SK-N-SH treated with all-trans-retinoic acid at 6 μM for 48 hours (cell line): ENCODE measurements around the gene POU4F1.

Source experiments
- BACH2 ChIP-seq: fragments of 250-450 bp; sonication (Bioruptor Pico); IDR thresholded peaks from 2 replicates; pipeline ENCODE4 v1.9.0; 2021; ENCODE audit warnings: mild to moderate bottlenecking, borderline replicate concordance
- CSDC2 ChIP-seq: fragments of 250-450 bp; sonication (Bioruptor Pico); IDR thresholded peaks from 2 replicates; pipeline ENCODE4 v1.5.0; 2020; ENCODE audit warnings: mild to moderate bottlenecking, moderate library complexity
- GLIS3 ChIP-seq: fragments of 250-450 bp; sonication (Bioruptor Pico); IDR thresholded peaks from 2 replicates; pipeline ENCODE4 v1.5.0; 2020; ENCODE audit warnings: mild to moderate bottlenecking, moderate library complexity
- TCF4 ChIP-seq: fragments of 250-450 bp; sonication (Bioruptor Pico); IDR thresholded peaks from 2 replicates; pipeline ENCODE4 v1.8.0; 2021; ENCODE audit warnings: mild to moderate bottlenecking, moderate library complexity, borderline replicate concordance
- TF ChIP-seq, protein P1 (sequence below): fragments of 250-450 bp; sonication (Bioruptor Pico); IDR thresholded peaks from 2 replicates; pipeline ENCODE4 v1.5.1; 2020; ENCODE audit warnings: low read depth, mild to moderate bottlenecking, moderate library complexity
- TF ChIP-seq, protein P2 (sequence below): fragments of 250-450 bp; sonication (Bioruptor Pico); IDR thresholded peaks from 2 replicates; pipeline ENCODE4 v1.8.0; 2020; ENCODE audit warnings: mild to moderate bottlenecking, moderate library complexity, borderline replicate concordance

DNA sequence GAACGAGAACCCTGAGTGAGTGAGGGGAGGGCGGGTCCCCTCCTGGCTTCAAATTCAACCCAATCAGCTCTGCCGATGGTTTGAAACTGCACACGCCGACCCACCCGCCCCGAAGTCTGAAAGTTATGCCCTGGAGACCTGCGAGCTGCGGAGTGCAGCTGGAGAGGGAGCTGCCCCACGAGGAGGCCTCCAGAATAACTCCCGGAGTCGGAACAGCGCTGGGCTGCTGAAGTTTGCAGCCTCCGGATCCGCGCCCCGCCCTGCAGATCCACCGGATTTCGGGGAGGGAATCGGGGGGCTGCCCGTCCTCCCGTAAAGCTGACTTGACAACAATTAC lies 7.0 kb downstream of the POU4F1 start:
- TF ChIP-seq GLIS3 (CRISPR knock-in tag) (no peak), CSDC2 (CRISPR knock-in tag) (no peak), TCF4 (CRISPR knock-in tag) (no peak), BACH2 (CRISPR knock-in tag) (no peak)
- TF ChIP-seq, protein P1, sequence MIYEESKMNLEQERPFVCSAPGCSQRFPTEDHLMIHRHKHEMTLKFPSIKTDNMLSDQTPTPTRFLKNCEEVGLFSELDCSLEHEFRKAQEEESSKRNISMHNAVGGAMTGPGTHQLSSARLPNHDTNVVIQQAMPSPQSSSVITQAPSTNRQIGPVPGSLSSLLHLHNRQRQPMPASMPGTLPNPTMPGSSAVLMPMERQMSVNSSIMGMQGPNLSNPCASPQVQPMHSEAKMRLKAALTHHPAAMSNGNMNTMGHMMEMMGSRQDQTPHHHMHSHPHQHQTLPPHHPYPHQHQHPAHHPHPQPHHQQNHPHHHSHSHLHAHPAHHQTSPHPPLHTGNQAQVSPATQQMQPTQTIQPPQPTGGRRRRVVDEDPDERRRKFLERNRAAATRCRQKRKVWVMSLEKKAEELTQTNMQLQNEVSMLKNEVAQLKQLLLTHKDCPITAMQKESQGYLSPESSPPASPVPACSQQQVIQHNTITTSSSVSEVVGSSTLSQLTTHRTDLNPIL (CRISPR knock-in tag): no peak
- TF ChIP-seq, protein P2, sequence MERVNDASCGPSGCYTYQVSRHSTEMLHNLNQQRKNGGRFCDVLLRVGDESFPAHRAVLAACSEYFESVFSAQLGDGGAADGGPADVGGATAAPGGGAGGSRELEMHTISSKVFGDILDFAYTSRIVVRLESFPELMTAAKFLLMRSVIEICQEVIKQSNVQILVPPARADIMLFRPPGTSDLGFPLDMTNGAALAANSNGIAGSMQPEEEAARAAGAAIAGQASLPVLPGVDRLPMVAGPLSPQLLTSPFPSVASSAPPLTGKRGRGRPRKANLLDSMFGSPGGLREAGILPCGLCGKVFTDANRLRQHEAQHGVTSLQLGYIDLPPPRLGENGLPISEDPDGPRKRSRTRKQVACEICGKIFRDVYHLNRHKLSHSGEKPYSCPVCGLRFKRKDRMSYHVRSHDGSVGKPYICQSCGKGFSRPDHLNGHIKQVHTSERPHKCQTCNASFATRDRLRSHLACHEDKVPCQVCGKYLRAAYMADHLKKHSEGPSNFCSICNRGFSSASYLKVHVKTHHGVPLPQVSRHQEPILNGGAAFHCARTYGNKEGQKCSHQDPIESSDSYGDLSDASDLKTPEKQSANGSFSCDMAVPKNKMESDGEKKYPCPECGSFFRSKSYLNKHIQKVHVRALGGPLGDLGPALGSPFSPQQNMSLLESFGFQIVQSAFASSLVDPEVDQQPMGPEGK (CRISPR knock-in tag): no peak
